ENCODE results near the gene CLTB. TPM values are rescaled to one million over a fixed set of nuclear protein-coding genes. Genes with fewer than 3 reads are reported as not detected.
"Not testable (repeated sequence)": the region's sequence is repeated elsewhere in the genome, so short reads cannot be mapped to it uniquely, and the experiment has no call there.

Gene CLTB
- total RNA-seq, 1 donor from 2014 or later, result 216 TPM

- Histone ChIP-seq H3K4me1 (peaks cover 73% of the 10 kb centered on the region), H3K27ac (replicated peaks) (peak overlapping the region; percentile 79), H3K36me3 (peaks cover 55% of the 10 kb centered on the region), H3K27me3 (ENCODE audit: low read depth) (no peaks in the 10 kb centered on the region), H3K4me3 (no peak overlapping the region), H3K9me3 (replicated peaks) (no peaks in the 10 kb centered on the region)
- intact Hi-C loops (cut with micrococcal nuclease), result no loop called here
- no peak for DNase-seq
- TF ChIP-seq CTCF (IDR thresholded peaks at IDR 0.05; ENCODE audit: borderline replicate concordance), result no peak
Observed at GRCh38 chr5:176408590-176408989, 7.7 kb downstream of the CLTB start.

DNA sequence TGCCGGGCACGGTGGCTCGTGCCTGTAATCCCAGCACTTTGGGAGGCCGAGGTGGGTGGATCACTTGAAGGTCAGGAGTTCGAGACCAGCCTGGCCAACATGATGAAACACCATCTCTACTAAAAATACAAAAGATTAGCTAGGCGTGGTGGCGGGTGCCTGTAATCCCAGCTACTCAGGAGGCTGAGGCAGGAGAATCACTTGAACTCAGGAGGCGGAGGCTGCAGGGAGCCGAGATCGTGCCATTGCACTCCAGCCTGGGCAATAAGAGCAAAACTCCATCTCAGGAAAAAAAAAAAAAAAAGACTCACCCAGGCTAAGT, 8.1 kb downstream of the CLTB start:
- H3K27ac ChIP-seq (replicated peaks), result peak overlapping the region; percentile 79
- H3K4me3 ChIP-seq; H3K27me3 ChIP-seq (ENCODE audit: low read depth); DNase-seq; H3K9me3 ChIP-seq (replicated peaks); intact Hi-C loops (cut with micrococcal nuclease): not testable (repeated sequence)
- H3K4me1 ChIP-seq, result peaks cover 73% of the 10 kb centered on the region
- peaks cover 57% of the 10 kb centered on the region for H3K36me3 ChIP-seq

- intact Hi-C loops (cut with micrococcal nuclease), result no loop called here
- TF ChIP-seq CTCF (IDR thresholded peaks at IDR 0.05; ENCODE audit: borderline replicate concordance), result no peak
- Histone ChIP-seq H3K4me1 (peaks cover 73% of the 10 kb centered on the region), H3K9me3 (replicated peaks) (no peaks in the 10 kb centered on the region), H3K4me3 (no peak overlapping the region), H3K36me3 (peaks cover 57% of the 10 kb centered on the region), H3K27me3 (ENCODE audit: low read depth) (no peaks in the 10 kb centered on the region), H3K27ac (replicated peaks) (peak overlapping the region; percentile 79)
- DNase-seq, result no peak
Observed at GRCh38 chr5:176407456-176408251, 8.7 kb downstream of the CLTB start.

DNA sequence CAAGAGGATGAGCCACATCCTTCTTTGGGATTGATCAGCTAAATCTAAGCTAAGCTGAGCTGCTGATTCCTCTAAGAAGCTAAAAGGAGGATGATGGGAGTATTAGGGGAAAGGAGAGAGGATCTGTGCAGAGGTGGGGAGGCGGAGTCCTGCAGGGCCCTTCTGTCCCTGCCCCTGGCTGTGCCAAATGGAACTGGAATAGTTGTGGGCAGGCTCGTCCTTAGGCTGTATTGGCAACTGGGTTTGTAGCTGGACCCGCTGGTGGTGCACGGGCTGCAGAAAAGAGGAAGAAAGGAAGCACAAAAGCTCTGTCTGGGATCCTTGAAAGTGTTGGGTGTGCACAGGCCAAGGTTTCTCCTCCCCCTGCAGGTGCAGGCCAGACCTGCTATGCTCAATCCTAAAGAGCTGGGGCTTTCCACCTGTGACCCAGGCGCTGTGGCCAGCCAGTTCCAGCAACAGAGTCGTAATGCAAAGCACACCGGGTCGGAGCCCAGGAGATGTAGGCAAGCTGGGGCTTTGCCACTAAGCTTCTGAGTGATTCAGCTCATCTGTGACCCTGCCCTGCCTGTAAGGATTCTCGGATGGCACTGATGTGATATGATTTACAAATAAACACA, 9.8 kb downstream of the CLTB start:
- H3K9me3 ChIP-seq (replicated peaks), result no peaks in the 10 kb centered on the region
- peaks cover 74% of the 10 kb centered on the region for H3K4me1 ChIP-seq
- H3K27ac ChIP-seq (replicated peaks), result peak overlapping the region; percentile 79
- no peak overlapping the region for H3K4me3 ChIP-seq
- TF ChIP-seq CTCF (IDR thresholded peaks at IDR 0.05; ENCODE audit: borderline replicate concordance), result no peak
- intact Hi-C loops (cut with micrococcal nuclease), result no loop called here
- H3K36me3 ChIP-seq, result peaks cover 57% of the 10 kb centered on the region
- no peaks in the 10 kb centered on the region for H3K27me3 ChIP-seq (ENCODE audit: low read depth)
- DNase-seq, result no peak

- DNase-seq, result no peak
- peaks cover 74% of the 10 kb centered on the region for H3K4me1 ChIP-seq
- peak overlapping the region; percentile 79 for H3K27ac ChIP-seq (replicated peaks)
- H3K27me3 ChIP-seq (ENCODE audit: low read depth), result no peaks in the 10 kb centered on the region
- H3K36me3 ChIP-seq, result peaks cover 57% of the 10 kb centered on the region
- H3K9me3 ChIP-seq (replicated peaks), result no peaks in the 10 kb centered on the region
- TF ChIP-seq CTCF (IDR thresholded peaks at IDR 0.05; ENCODE audit: borderline replicate concordance), result no peak
- intact Hi-C loops (cut with micrococcal nuclease), result no loop called here
- no peak overlapping the region for H3K4me3 ChIP-seq
Observed at GRCh38 chr5:176405656-176406435, 10.5 kb downstream of the CLTB start.
